ENCODE results near the gene MAT1A. TPM values are rescaled to one million over a fixed set of nuclear protein-coding genes. Genes with fewer than 3 reads are reported as not detected.

MAT1A gene
- total and polyA plus RNA-seq, 4 donors: 179 to 759 (median 494) TPM

- peak overlapping the region; percentile 77 to 94 for H3K27ac ChIP-seq (ENCODE audit: low read depth in 1 of 2, low read length in 2 of 2)
- no peak for DNase-seq (ENCODE audit: low spot score)
- H3K9ac ChIP-seq (ENCODE audit: low read depth in 1 of 2, low read length in 2 of 2): peak overlapping the region; percentile 10 to 54
- WGBS: 38% methylated on average over 2 of the region's 2 CpGs
- peaks cover 0 to 2% (median 0%) of the 10 kb centered on the region in 4 donors for H3K9me3 ChIP-seq (ENCODE audit: control insufficient read depth in 4 of 4, low read length in 3 of 4)
- TF ChIP-seq JUND (IDR thresholded peaks at IDR 0.05): no peak
- TF ChIP-seq FOXA1 (IDR thresholded peaks at IDR 0.05): peak; percentile 11
- peaks cover 4 to 39% (median 29%) of the 10 kb centered on the region in 4 donors for H3K4me1 ChIP-seq (ENCODE audit: control insufficient read depth in 4 of 4, insufficient read depth in 4 of 4, low read length in 3 of 4)
- H3K4me3 ChIP-seq (ENCODE audit: low read depth in 1 of 3, low read length in 3 of 3): peak overlapping the region in 1 of 3 donors; percentile 7
- H3K36me3 ChIP-seq (ENCODE audit: control insufficient read depth in 4 of 4, insufficient read depth in 3 of 4, low read depth in 1 of 4, low read length in 3 of 4): no peaks in the 10 kb centered on the region
- H3K27me3 ChIP-seq (ENCODE audit: control insufficient read depth in 4 of 4, insufficient read depth in 4 of 4, low read length in 3 of 4): no peaks in the 10 kb centered on the region
Measured at GRCh38 chr10:80319725-80320290, 30.4 kb upstream of the MAT1A start.

- Histone ChIP-seq H3K27me3 (ENCODE audit: control insufficient read depth in 4 of 4, insufficient read depth in 4 of 4, low read length in 3 of 4) (no peaks in the 10 kb centered on the region), H3K36me3 (ENCODE audit: control insufficient read depth in 4 of 4, insufficient read depth in 3 of 4, low read depth in 1 of 4, low read length in 3 of 4) (no peaks in the 10 kb centered on the region), H3K9ac (ENCODE audit: low read depth in 1 of 2, low read length in 2 of 2) (peak overlapping the region; percentile 10 to 19), H3K4me1 (ENCODE audit: control insufficient read depth in 4 of 4, insufficient read depth in 4 of 4, low read length in 3 of 4) (peaks cover 4 to 37% (median 27%) of the 10 kb centered on the region in 4 donors), H3K4me3 (ENCODE audit: low read depth in 1 of 3, low read length in 3 of 3) (no peak overlapping the region), H3K9me3 (ENCODE audit: control insufficient read depth in 4 of 4, low read length in 3 of 4) (peaks cover 0 to 2% (median 0%) of the 10 kb centered on the region in 4 donors), H3K27ac (ENCODE audit: low read depth in 1 of 2, low read length in 2 of 2) (peak overlapping the region; percentile 77 to 94)
- 48% methylated on average over 2 of the region's 2 CpGs for WGBS
- DNase-seq (ENCODE audit: low spot score): no peak
- TF ChIP-seq MAX (IDR thresholded peaks at IDR 0.05) (no peak), YY1 (IDR thresholded peaks at IDR 0.05) (peak; percentile 41), EGR1 (IDR thresholded peaks at IDR 0.05; ENCODE audit: low read depth in 2 of 2) (no peak), ATF3 (IDR thresholded peaks at IDR 0.05) (no peak), HNF4A (conservative IDR thresholded peaks at IDR 0.05) (peak; percentile 39 to 48), SP1 (IDR thresholded peaks at IDR 0.05) (no peak), ZBTB33 (IDR thresholded peaks at IDR 0.05) (no peak)
Measured at GRCh38 chr10:80319318-80319717, 29.9 kb upstream of the MAT1A start.

- Histone ChIP-seq H3K27ac (ENCODE audit: low read depth in 1 of 2, low read length in 2 of 2) (peak overlapping the region; percentile 77 to 94), H3K4me1 (ENCODE audit: control insufficient read depth in 4 of 4, insufficient read depth in 4 of 4, low read length in 3 of 4) (peaks cover 4 to 34% (median 24%) of the 10 kb centered on the region in 4 donors), H3K4me3 (ENCODE audit: low read depth in 1 of 3, low read length in 3 of 3) (no peak overlapping the region), H3K9me3 (ENCODE audit: control insufficient read depth in 4 of 4, low read length in 3 of 4) (peaks cover 0 to 2% (median 0%) of the 10 kb centered on the region in 4 donors), H3K9ac (ENCODE audit: low read depth in 1 of 2, low read length in 2 of 2) (peak overlapping the region; percentile 19 to 27), H3K36me3 (ENCODE audit: control insufficient read depth in 4 of 4, insufficient read depth in 3 of 4, low read depth in 1 of 4, low read length in 3 of 4) (no peaks in the 10 kb centered on the region), H3K27me3 (ENCODE audit: control insufficient read depth in 4 of 4, insufficient read depth in 4 of 4, low read length in 3 of 4) (no peaks in the 10 kb centered on the region)
- no peak for DNase-seq (ENCODE audit: low spot score)
- peak; percentile 67 for TF ChIP-seq SP1 (IDR thresholded peaks at IDR 0.05)
- TF ChIP-seq EGR1 (IDR thresholded peaks at IDR 0.05; ENCODE audit: low read depth in 2 of 2): no peak
- peak; percentile 85 for TF ChIP-seq FOXA1 (IDR thresholded peaks at IDR 0.05)
- TF ChIP-seq TAF1 (conservative IDR thresholded peaks at IDR 0.05): peak; percentile 20
- peak in 1 of 2 donors; percentile 10 for TF ChIP-seq GABPA (IDR thresholded peaks at IDR 0.05 in 1 of 2, conservative IDR thresholded peaks at IDR 0.05 in 1 of 2)
- TF ChIP-seq HNF4G (IDR thresholded peaks at IDR 0.05): peak; percentile 20
- TF ChIP-seq RAD21 (IDR thresholded peaks at IDR 0.05): no peak
- TF ChIP-seq NR2F2 (IDR thresholded peaks at IDR 0.05): no peak
- TF ChIP-seq ATF3 (IDR thresholded peaks at IDR 0.05): peak; percentile 80
- TF ChIP-seq HNF4A (conservative IDR thresholded peaks at IDR 0.05): peak; percentile 70 to 76
- TF ChIP-seq FOXA2 (IDR thresholded peaks at IDR 0.05): peak; percentile 89
- TF ChIP-seq REST (IDR thresholded peaks at IDR 0.05): no peak
- peak; percentile 45 to 64 for TF ChIP-seq RXRA (IDR thresholded peaks at IDR 0.05)
- TF ChIP-seq JUND (IDR thresholded peaks at IDR 0.05): peak; percentile 16 to 64
- TF ChIP-seq YY1 (IDR thresholded peaks at IDR 0.05): no peak
- TF ChIP-seq MAX (IDR thresholded peaks at IDR 0.05): no peak
- no peak for TF ChIP-seq CTCF (IDR thresholded peaks at IDR 0.05; ENCODE audit: low read depth, low read length, missing input control)
Measured at GRCh38 chr10:80318742-80319141, 29.3 kb upstream of the MAT1A start.
